MM.1S (cell line): Measurements from ENCODE around the gene CACNA1E.

Experiments
- DNase-seq: peaks from one replicate; pipeline ENCODE4 v3.0.0-alpha.2; 2015
- H2AFZ ChIP-seq: fragments of 300-600 bp; sonication (generic); 2 replicates; pipeline ENCODE4 v1.6.0; 2016; ENCODE audit warnings: antibody characterized with exemption, low read length
- H3F3A ChIP-seq: fragments of 300-600 bp; sonication (generic); 2 replicates; pipeline ENCODE4 v1.6.1; 2016; ENCODE audit warnings: mild to moderate bottlenecking, antibody characterized with exemption, low read length, moderate library complexity, mixed read lengths; ENCODE audit not compliant: insufficient read depth
- H3K27ac ChIP-seq: fragments of 300-600 bp; sonication (generic); 2 replicates; pipeline ENCODE4 v1.5.1; 2016; ENCODE audit warnings: mild to moderate bottlenecking, low read length
- H3K27me3 ChIP-seq: fragments of 300-600 bp; sonication (generic); replicated peaks from 2 replicates; pipeline ENCODE4 v1.6.0; 2016; ENCODE audit warnings: low read length; ENCODE audit not compliant: insufficient read depth
- H3K36me3 ChIP-seq: fragments of 300-600 bp; sonication (generic); replicated peaks from 2 replicates; pipeline ENCODE4 v1.6.1; 2016; ENCODE audit warnings: mild to moderate bottlenecking, low read length, mixed read lengths; ENCODE audit not compliant: insufficient read depth
- H3K4me1 ChIP-seq: fragments of 300-600 bp; sonication (generic); 2 replicates; pipeline ENCODE4 v1.6.1; 2016; ENCODE audit warnings: low read length, mixed read lengths
- H3K4me2 ChIP-seq: fragments of 300-600 bp; sonication (generic); 2 replicates; pipeline ENCODE4 v1.6.0; 2016; ENCODE audit warnings: low read depth, low read length
- H3K4me3 ChIP-seq: fragments of 300-600 bp; sonication (generic); 2 replicates; pipeline ENCODE4 v1.5.1; 2016; ENCODE audit warnings: low read length, mixed read lengths
- H3K79me2 ChIP-seq: fragments of 300-600 bp; sonication (generic); 2 replicates; pipeline ENCODE4 v1.6.1; 2016; ENCODE audit warnings: mixed run types, low read length, mixed read lengths
- H3K9ac ChIP-seq: fragments of 300-600 bp; sonication (generic); 2 replicates; pipeline ENCODE4 v1.6.1; 2016; ENCODE audit warnings: low read length, mixed read lengths
- H3K9me2 ChIP-seq: fragments of 300-600 bp; sonication (generic); replicated peaks from 2 replicates; pipeline ENCODE4 v1.6.1; 2016; ENCODE audit warnings: mild to moderate bottlenecking, low read length, mixed read lengths; ENCODE audit not compliant: insufficient read depth
- H3K9me3 ChIP-seq: fragments of 300-600 bp; sonication (generic); replicated peaks from 2 replicates; pipeline ENCODE4 v1.6.1; 2016; ENCODE audit warnings: mild to moderate bottlenecking, low read length, mixed read lengths; ENCODE audit not compliant: insufficient read depth
- H4K20me1 ChIP-seq: fragments of 300-600 bp; sonication (generic); 2 replicates; pipeline ENCODE4 v1.6.1; 2016; ENCODE audit warnings: mild to moderate bottlenecking, low read length, moderate library complexity, mixed read lengths; ENCODE audit not compliant: insufficient read depth
- CTCF ChIP-seq: fragments of 300-600 bp; sonication (generic); IDR thresholded peaks from 2 replicates; pipeline ENCODE4 v1.5.1; 2016; ENCODE audit warnings: antibody characterized with exemption, low read length, mixed read lengths
- EZH2 ChIP-seq: fragments of 300-600 bp; sonication (generic); optimal IDR thresholded peaks from 2 replicates; pipeline ENCODE3; 2017; ENCODE audit warnings: low read depth, mild to moderate bottlenecking, antibody characterized with exemption, low read length, mixed read lengths
- EZH2phosphoT487 ChIP-seq: fragments of 300-600 bp; sonication (generic); IDR thresholded peaks from 2 replicates; pipeline ENCODE4 v1.6.1; 2018; ENCODE audit warnings: antibody characterized with exemption, low read length

The CACNA1E gene

GRCh38 chr1:181801617-181802016 lies 318.3 kb downstream of the CACNA1E start:
- no peaks in the 10 kb centered on the region for H3K27me3 ChIP-seq
- no peaks in the 10 kb centered on the region for H4K20me1 ChIP-seq

GRCh38 chr1:181802466-181802865 lies 319.1 kb downstream of the CACNA1E start:
- Histone ChIP-seq H3K4me1 (no peaks in the 10 kb centered on the region), H3K27ac (no peak overlapping the region), H3K79me2 (no peaks in the 10 kb centered on the region), H3K9me3 (no peaks in the 10 kb centered on the region), H3K9ac (no peak overlapping the region), H3K27me3 (no peaks in the 10 kb centered on the region), H3K9me2 (no peaks in the 10 kb centered on the region), H3K36me3 (no peaks in the 10 kb centered on the region), H4K20me1 (no peaks in the 10 kb centered on the region), H2AFZ (no peak overlapping the region), H3K4me3 (no peak overlapping the region), H3K4me2 (no peak overlapping the region), H3F3A (no peaks in the 10 kb centered on the region)
- TF ChIP-seq CTCF (no peak), EZH2phosphoT487 (no peak), EZH2 (no peak)
- no peak for DNase-seq

More at GRCh38 chr1:181801617-181802016, 318.3 kb downstream of the CACNA1E start:
- no peaks in the 10 kb centered on the region for H3K4me1 ChIP-seq
- H3K9me2 ChIP-seq = no peaks in the 10 kb centered on the region
- H3K27ac ChIP-seq = no peak overlapping the region
- no peaks in the 10 kb centered on the region for H3F3A ChIP-seq
- no peaks in the 10 kb centered on the region for H3K9me3 ChIP-seq
- no peaks in the 10 kb centered on the region for H3K79me2 ChIP-seq
- H3K4me2 ChIP-seq = no peak overlapping the region
- no peak overlapping the region for H2AFZ ChIP-seq
- no peak overlapping the region for H3K9ac ChIP-seq
- H3K36me3 ChIP-seq = no peaks in the 10 kb centered on the region
- DNase-seq = no peak
- TF ChIP-seq CTCF (no peak), EZH2phosphoT487 (no peak), EZH2 (no peak)
- H3K4me3 ChIP-seq = no peak overlapping the region

- H2AFZ ChIP-seq = no peak overlapping the region
- no peaks in the 10 kb centered on the region for H4K20me1 ChIP-seq
- H3K36me3 ChIP-seq = no peaks in the 10 kb centered on the region
- H3K27me3 ChIP-seq = no peaks in the 10 kb centered on the region
- H3F3A ChIP-seq = no peaks in the 10 kb centered on the region
- TF ChIP-seq EZH2 (no peak), EZH2phosphoT487 (no peak), CTCF (no peak)
- H3K4me2 ChIP-seq = no peak overlapping the region
- no peaks in the 10 kb centered on the region for H3K79me2 ChIP-seq
- no peaks in the 10 kb centered on the region for H3K4me1 ChIP-seq
- H3K9me3 ChIP-seq = no peaks in the 10 kb centered on the region
- no peaks in the 10 kb centered on the region for H3K9me2 ChIP-seq
- H3K27ac ChIP-seq = no peak overlapping the region
- no peak overlapping the region for H3K4me3 ChIP-seq
- DNase-seq = no peak
- no peak overlapping the region for H3K9ac ChIP-seq
Measured at GRCh38 chr1:181803421-181803820, 320.1 kb downstream of the CACNA1E start.
